Measurements from ENCODE around the gene CFAP251.
"Not testable (repeated sequence)": the region's sequence is repeated elsewhere in the genome, so short reads cannot be mapped to it uniquely, and the experiment has no call there.

The CFAP251 gene

GRCh38 chr12:121885129-121885528 lies 33.3 kb upstream of the CFAP251 start:
- H3K4me1 ChIP-seq (ENCODE audit: control insufficient read depth, insufficient read depth, low read length); H3K4me3 ChIP-seq (ENCODE audit: low read length); H3K36me3 ChIP-seq (ENCODE audit: control insufficient read depth, insufficient read depth, low read length); H3K27ac ChIP-seq (ENCODE audit: low read length); H3K9me3 ChIP-seq (ENCODE audit: control insufficient read depth, insufficient read depth, low read length); DNase-seq (ENCODE audit: low read depth, low spot score); H3K27me3 ChIP-seq (ENCODE audit: control insufficient read depth, insufficient read depth, low read length): not testable (repeated sequence)
- no CpG with 5 or more reads among the region's 11 CpGs for WGBS (ENCODE audit: insufficient coverage, insufficient read length)

DNA sequence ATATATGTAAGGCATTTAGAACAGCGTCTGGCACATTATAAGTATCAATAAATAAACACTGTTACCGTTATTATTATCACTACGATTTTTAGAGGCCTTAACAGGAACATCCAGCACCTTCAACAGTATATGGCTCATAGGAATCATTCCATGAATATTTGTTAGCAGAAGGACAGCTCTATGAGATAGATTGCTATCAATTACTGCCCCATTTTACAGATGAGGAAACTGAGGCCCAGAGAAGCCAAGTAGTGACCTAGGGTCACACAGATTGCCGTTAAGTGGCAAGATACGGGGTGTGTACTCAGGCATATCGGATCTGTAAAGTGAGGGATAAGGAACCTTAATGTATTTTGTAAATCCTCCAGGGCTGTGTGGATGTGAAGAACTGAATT lies 30.3 kb upstream of the CFAP251 start:
- WGBS (ENCODE audit: insufficient coverage, insufficient read length): no CpG with 5 or more reads among the region's 6 CpGs
- Histone ChIP-seq H3K4me1 (ENCODE audit: control insufficient read depth, insufficient read depth, low read length) (no peaks in the 10 kb centered on the region), H3K4me3 (ENCODE audit: low read length) (peak overlapping the region; percentile 52; the same call in 1 of the 2 replicates), H3K36me3 (ENCODE audit: control insufficient read depth, insufficient read depth, low read length) (no peaks in the 10 kb centered on the region), H3K27me3 (ENCODE audit: control insufficient read depth, insufficient read depth, low read length) (no peaks in the 10 kb centered on the region), H3K9me3 (ENCODE audit: control insufficient read depth, insufficient read depth, low read length) (no peaks in the 10 kb centered on the region), H3K27ac (ENCODE audit: low read length) (no peak overlapping the region)
- no peak for DNase-seq (ENCODE audit: low read depth, low spot score)

DNA sequence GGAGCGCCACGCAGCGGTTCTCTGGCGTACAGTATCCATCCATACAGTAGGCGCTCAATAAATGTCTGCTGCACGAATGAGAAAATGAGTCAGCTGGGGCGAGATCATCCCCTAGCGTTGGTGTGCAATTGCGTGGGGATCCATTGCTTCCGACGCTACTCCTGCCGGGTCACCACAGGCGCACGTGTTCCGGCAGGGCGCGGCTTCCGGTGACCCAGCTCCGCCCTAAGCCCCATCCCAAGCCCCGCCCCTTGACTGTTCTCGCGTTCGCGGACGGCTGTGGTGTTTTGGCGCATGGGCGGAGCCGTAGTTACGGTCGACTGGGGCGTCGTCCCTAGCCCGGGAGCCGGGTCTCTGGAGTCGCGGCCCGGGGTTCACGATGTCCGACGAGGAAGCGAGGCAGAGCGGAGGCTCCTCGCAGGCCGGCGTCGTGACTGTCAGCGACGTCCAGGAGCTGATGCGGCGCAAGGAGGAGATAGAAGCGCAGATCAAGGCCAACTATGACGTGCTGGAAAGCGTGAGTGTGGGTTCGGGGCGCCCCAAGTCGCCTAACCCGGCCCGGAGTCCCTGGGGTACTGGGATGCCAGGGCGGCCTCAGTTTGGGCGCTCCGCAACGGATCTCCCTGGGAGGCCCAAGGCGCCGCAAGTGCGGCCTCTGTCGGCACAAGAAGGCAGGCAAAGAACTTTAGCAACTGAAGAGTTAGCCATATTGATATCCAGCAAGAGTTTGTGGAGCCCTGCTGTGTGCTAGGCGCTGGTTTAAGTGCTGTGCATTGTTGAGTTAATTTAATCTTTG lies 29.7 kb upstream of the CFAP251 start, which contains the start of gene PSMD9:
Gene PSMD9 (plus strand): TSS at position 313 of the 796 bp plus-strand sequence. CDS start 67 bp downstream, at position 380.
- WGBS (ENCODE audit: insufficient coverage, insufficient read length): no CpG with 5 or more reads among the region's 67 CpGs
- H3K27ac ChIP-seq (ENCODE audit: low read length): no peak within 1 kb of the TSS

DNA sequence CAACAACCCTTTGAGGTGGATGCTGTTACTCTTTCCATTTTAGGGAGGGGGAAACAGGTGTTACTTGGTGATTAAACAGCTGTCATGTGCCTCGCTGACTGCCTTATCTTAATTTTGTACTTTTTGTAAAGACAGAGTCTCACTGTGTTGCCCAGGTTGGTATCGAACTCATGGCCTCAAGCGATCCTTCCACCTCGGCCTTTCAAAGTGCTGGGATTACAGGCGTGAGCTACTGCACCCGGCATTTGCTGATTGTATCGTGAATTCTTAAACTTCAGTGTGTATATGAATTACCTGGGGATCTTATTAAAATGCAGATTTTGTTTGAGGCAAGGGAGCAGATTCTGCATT lies 29.1 kb upstream of the CFAP251 start:
- H3K9me3 ChIP-seq (ENCODE audit: control insufficient read depth, insufficient read depth, low read length): no peaks in the 10 kb centered on the region
- H3K36me3 ChIP-seq (ENCODE audit: control insufficient read depth, insufficient read depth, low read length): no peaks in the 10 kb centered on the region
- no peak overlapping the region for H3K27ac ChIP-seq (ENCODE audit: low read length)
- no peak for DNase-seq (ENCODE audit: low read depth, low spot score)
- no peaks in the 10 kb centered on the region for H3K4me1 ChIP-seq (ENCODE audit: control insufficient read depth, insufficient read depth, low read length)
- H3K4me3 ChIP-seq (ENCODE audit: low read length): peak overlapping the region; percentile 52; the same call in 1 of the 2 replicates
- H3K27me3 ChIP-seq (ENCODE audit: control insufficient read depth, insufficient read depth, low read length): no peaks in the 10 kb centered on the region
- no CpG with 5 or more reads among the region's 7 CpGs for WGBS (ENCODE audit: insufficient coverage, insufficient read length)

More for the DNA sequence above, 29.7 kb upstream of the CFAP251 start, which contains the start of gene PSMD9:
- Histone ChIP-seq H3K4me1 (ENCODE audit: control insufficient read depth, insufficient read depth, low read length) (no peaks in the 10 kb centered on the region), H3K9me3 (ENCODE audit: control insufficient read depth, insufficient read depth, low read length) (no peaks in the 10 kb centered on the region), H3K27me3 (ENCODE audit: control insufficient read depth, insufficient read depth, low read length) (no peaks in the 10 kb centered on the region), H3K36me3 (ENCODE audit: control insufficient read depth, insufficient read depth, low read length) (no peaks in the 10 kb centered on the region), H3K4me3 (ENCODE audit: low read length) (peak within 1 kb of the TSS; percentile 52; the same call in 1 of the 2 replicates)
- DNase-seq (ENCODE audit: low read depth, low spot score): peak; percentile 93

DNA sequence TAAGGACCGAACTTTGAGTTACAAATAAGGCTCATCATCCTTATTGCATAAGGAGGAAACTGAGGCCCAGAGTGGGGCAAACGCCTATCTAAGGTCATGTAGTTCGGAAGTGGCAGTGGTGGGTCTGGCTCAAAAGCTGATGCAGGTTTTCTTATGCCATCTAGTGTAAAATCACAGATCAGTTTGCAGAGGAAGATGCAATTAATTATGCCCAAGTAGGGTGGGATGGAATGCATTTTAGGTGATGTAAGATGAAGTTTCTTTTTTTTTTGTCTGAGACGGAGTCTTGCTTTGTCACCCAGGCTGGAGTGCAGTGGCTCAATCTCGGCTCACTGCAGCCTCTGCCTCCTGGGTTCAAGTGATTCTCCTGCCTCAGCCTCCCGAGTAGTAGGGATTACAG lies 28.7 kb upstream of the CFAP251 start:
- WGBS (ENCODE audit: insufficient coverage, insufficient read length): no CpG with 5 or more reads among the region's 6 CpGs
- not testable (repeated sequence) for H3K9me3 ChIP-seq (ENCODE audit: control insufficient read depth, insufficient read depth, low read length); H3K27ac ChIP-seq (ENCODE audit: low read length)

GRCh38 chr12:121892673-121893561 lies 25.5 kb upstream of the CFAP251 start:
- Histone ChIP-seq H3K27me3 (ENCODE audit: control insufficient read depth, insufficient read depth, low read length) (no peaks in the 10 kb centered on the region), H3K36me3 (ENCODE audit: control insufficient read depth, insufficient read depth, low read length) (no peaks in the 10 kb centered on the region; the same call in 1 of the 2 replicates), H3K9me3 (ENCODE audit: control insufficient read depth, insufficient read depth, low read length) (no peaks in the 10 kb centered on the region), H3K4me3 (ENCODE audit: low read length) (no peak overlapping the region), H3K4me1 (ENCODE audit: control insufficient read depth, insufficient read depth, low read length) (no peaks in the 10 kb centered on the region; the same call in 1 of the 2 replicates), H3K27ac (ENCODE audit: low read length) (no peak overlapping the region)
- WGBS (ENCODE audit: insufficient coverage, insufficient read length): no CpG with 5 or more reads among the region's 13 CpGs
- DNase-seq (ENCODE audit: low read depth, low spot score): no peak

More for the DNA sequence above, 28.7 kb upstream of the CFAP251 start:
- H3K4me1 ChIP-seq (ENCODE audit: control insufficient read depth, insufficient read depth, low read length); H3K36me3 ChIP-seq (ENCODE audit: control insufficient read depth, insufficient read depth, low read length); H3K27me3 ChIP-seq (ENCODE audit: control insufficient read depth, insufficient read depth, low read length); DNase-seq (ENCODE audit: low read depth, low spot score): not testable (repeated sequence)
- peak overlapping the region; percentile 52; the same call in 1 of the 2 replicates for H3K4me3 ChIP-seq (ENCODE audit: low read length)

GRCh38 chr12:121893961-121894460 lies 24.4 kb upstream of the CFAP251 start:
- Histone ChIP-seq H3K27me3 (ENCODE audit: control insufficient read depth, insufficient read depth, low read length) (no peaks in the 10 kb centered on the region), H3K36me3 (ENCODE audit: control insufficient read depth, insufficient read depth, low read length) (no peaks in the 10 kb centered on the region; the same call in 1 of the 2 replicates), H3K4me3 (ENCODE audit: low read length) (no peak overlapping the region), H3K27ac (ENCODE audit: low read length) (no peak overlapping the region), H3K9me3 (ENCODE audit: control insufficient read depth, insufficient read depth, low read length) (no peaks in the 10 kb centered on the region), H3K4me1 (ENCODE audit: control insufficient read depth, insufficient read depth, low read length) (no peaks in the 10 kb centered on the region; the same call in 1 of the 2 replicates)
- DNase-seq (ENCODE audit: low read depth, low spot score): no peak
- WGBS (ENCODE audit: insufficient coverage, insufficient read length): no CpG with 5 or more reads among the region's 1 CpG

- Histone ChIP-seq H3K27ac (ENCODE audit: low read length) (no peak overlapping the region), H3K4me1 (ENCODE audit: control insufficient read depth, insufficient read depth, low read length) (no peaks in the 10 kb centered on the region; the same call in 1 of the 2 replicates), H3K36me3 (ENCODE audit: control insufficient read depth, insufficient read depth, low read length) (peaks cover 3% of the 10 kb centered on the region; the same call in 1 of the 2 replicates), H3K4me3 (ENCODE audit: low read length) (no peak overlapping the region), H3K9me3 (ENCODE audit: control insufficient read depth, insufficient read depth, low read length) (no peaks in the 10 kb centered on the region), H3K27me3 (ENCODE audit: control insufficient read depth, insufficient read depth, low read length) (no peaks in the 10 kb centered on the region)
- WGBS (ENCODE audit: insufficient coverage, insufficient read length): no CpG with 5 or more reads among the region's 7 CpGs
- DNase-seq (ENCODE audit: low read depth, low spot score): no peak
Observed at GRCh38 chr12:121894633-121895032, 23.8 kb upstream of the CFAP251 start.

DNA sequence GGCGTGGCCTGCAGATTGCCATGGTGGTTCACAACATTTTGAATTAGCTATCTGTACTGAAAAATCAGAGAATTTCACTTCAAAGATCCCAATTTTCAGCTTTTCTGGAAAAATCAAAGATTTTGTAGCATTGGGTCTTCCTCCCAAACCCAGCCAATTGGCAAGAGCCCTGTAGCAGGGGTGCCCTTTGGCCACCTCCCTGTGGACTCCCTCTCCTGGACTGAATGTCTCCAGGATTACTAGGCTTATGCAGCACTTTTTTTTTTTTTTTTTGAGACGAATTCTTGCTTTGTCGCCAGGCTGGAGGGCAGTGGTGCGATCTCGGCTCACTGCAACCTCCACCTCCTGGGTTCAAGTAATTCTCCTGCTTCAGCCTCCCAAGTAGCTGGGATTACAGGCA lies 20.1 kb upstream of the CFAP251 start:
- Histone ChIP-seq H3K36me3 (ENCODE audit: control insufficient read depth, insufficient read depth, low read length) (peaks cover 4% of the 10 kb centered on the region; the same call in 1 of the 2 replicates), H3K9me3 (ENCODE audit: control insufficient read depth, insufficient read depth, low read length) (no peaks in the 10 kb centered on the region), H3K4me3 (ENCODE audit: low read length) (no peak overlapping the region), H3K27me3 (ENCODE audit: control insufficient read depth, insufficient read depth, low read length) (no peaks in the 10 kb centered on the region), H3K27ac (ENCODE audit: low read length) (no peak overlapping the region), H3K4me1 (ENCODE audit: control insufficient read depth, insufficient read depth, low read length) (no peaks in the 10 kb centered on the region; the same call in 1 of the 2 replicates)
- WGBS (ENCODE audit: insufficient coverage, insufficient read length): no CpG with 5 or more reads among the region's 5 CpGs
- no peak for DNase-seq (ENCODE audit: low read depth, low spot score)

DNA sequence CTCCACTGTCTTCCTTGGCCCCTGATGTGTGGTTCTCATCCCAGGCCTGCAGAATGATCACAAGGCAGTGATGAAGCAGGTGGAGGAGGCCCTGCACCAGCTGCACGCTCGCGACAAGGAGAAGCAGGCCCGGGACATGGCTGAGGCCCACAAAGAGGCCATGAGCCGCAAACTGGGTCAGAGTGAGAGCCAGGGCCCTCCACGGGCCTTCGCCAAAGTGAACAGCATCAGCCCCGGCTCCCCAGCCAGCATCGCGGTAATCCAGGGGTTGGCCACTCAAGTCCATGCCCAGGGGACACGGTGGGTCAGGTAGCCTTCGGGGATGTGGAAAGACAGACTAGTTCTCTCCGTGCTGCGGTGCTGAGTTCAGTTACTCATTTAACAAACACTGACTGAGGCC lies 18.8 kb upstream of the CFAP251 start:
- H3K4me3 ChIP-seq (ENCODE audit: low read length): no peak overlapping the region
- H3K36me3 ChIP-seq (ENCODE audit: control insufficient read depth, insufficient read depth, low read length): peaks cover 4% of the 10 kb centered on the region; the same call in 1 of the 2 replicates
- WGBS (ENCODE audit: insufficient coverage, insufficient read length): no CpG with 5 or more reads among the region's 14 CpGs
- no peaks in the 10 kb centered on the region for H3K27me3 ChIP-seq (ENCODE audit: control insufficient read depth, insufficient read depth, low read length)
- no peak overlapping the region for H3K27ac ChIP-seq (ENCODE audit: low read length)
- H3K4me1 ChIP-seq (ENCODE audit: control insufficient read depth, insufficient read depth, low read length): no peaks in the 10 kb centered on the region
- no peaks in the 10 kb centered on the region for H3K9me3 ChIP-seq (ENCODE audit: control insufficient read depth, insufficient read depth, low read length)
- no peak for DNase-seq (ENCODE audit: low read depth, low spot score)
